Brain microvascular endothelial cell (primary cell): ENCODE data around the gene CADM1.

Source experiments
- DNase-seq: peaks from one replicate; pipeline ENCODE4 v3.0.0-alpha.2; 2020
- H3K27ac ChIP-seq: fragments of 250-450 bp; sonication (Bioruptor Pico); 2 replicates; pipeline ENCODE4 v1.5.1; 2020; ENCODE audit warnings: mild to moderate bottlenecking, moderate library complexity
- H3K27me3 ChIP-seq: fragments of 250-450 bp; sonication (Bioruptor Pico); replicated peaks from 2 replicates; pipeline ENCODE4 v1.5.1; 2020; ENCODE audit warnings: mild to moderate bottlenecking
- H3K36me3 ChIP-seq: fragments of 250-450 bp; sonication (Bioruptor Pico); replicated peaks from 2 replicates; pipeline ENCODE4 v1.5.1; 2020; ENCODE audit warnings: mild to moderate bottlenecking
- H3K4me3 ChIP-seq: 2 replicates; pipeline ENCODE4 v1.5.1; 2011; ENCODE audit warnings: low read depth, mild to moderate bottlenecking, control low read depth, low read length, moderate library complexity
- in situ Hi-C: cut with HindIII; loops from 2 replicates; pipeline ENCODE4 v1.10.0; 2017; ENCODE audit warnings: low sequenced_read_pairs, low pct_ligation_motif_present
- TF ChIP-seq, protein P1 (sequence below): IDR thresholded peaks from 2 replicates; pipeline ENCODE4 v1.5.1; 2011; ENCODE audit warnings: low read depth, mild to moderate bottlenecking, moderate library complexity, low read length, control low read depth, inconsistent platforms; ENCODE audit errors: missing control alignments

Gene CADM1

DNA sequence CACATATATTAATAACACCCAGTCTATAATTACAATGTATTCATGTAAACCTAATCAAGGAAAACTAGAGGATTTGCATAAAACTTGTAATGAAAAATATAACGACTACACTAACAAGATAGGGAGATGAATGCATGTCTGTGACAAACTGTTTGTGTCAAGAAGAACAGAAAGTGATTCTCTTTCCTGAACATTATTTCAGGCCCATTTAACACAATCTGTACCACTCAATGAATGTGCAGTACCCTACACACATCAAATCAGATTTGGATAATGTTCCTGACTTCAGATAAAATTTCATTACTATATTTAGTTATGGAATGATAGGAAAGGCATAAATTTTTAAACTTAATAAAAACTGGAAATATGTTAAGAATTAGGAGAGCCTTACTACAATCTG, 93.1 kb downstream of the CADM1 start:
- no peak overlapping the region for H3K27ac ChIP-seq
- DNase-seq: no peak
- no peak overlapping the region for H3K4me3 ChIP-seq
- in situ Hi-C loops: no loop called here
- H3K27me3 ChIP-seq: no peaks in the 10 kb centered on the region
- TF ChIP-seq, protein P1, sequence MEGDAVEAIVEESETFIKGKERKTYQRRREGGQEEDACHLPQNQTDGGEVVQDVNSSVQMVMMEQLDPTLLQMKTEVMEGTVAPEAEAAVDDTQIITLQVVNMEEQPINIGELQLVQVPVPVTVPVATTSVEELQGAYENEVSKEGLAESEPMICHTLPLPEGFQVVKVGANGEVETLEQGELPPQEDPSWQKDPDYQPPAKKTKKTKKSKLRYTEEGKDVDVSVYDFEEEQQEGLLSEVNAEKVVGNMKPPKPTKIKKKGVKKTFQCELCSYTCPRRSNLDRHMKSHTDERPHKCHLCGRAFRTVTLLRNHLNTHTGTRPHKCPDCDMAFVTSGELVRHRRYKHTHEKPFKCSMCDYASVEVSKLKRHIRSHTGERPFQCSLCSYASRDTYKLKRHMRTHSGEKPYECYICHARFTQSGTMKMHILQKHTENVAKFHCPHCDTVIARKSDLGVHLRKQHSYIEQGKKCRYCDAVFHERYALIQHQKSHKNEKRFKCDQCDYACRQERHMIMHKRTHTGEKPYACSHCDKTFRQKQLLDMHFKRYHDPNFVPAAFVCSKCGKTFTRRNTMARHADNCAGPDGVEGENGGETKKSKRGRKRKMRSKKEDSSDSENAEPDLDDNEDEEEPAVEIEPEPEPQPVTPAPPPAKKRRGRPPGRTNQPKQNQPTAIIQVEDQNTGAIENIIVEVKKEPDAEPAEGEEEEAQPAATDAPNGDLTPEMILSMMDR: no peak
- no peaks in the 10 kb centered on the region for H3K36me3 ChIP-seq

DNA sequence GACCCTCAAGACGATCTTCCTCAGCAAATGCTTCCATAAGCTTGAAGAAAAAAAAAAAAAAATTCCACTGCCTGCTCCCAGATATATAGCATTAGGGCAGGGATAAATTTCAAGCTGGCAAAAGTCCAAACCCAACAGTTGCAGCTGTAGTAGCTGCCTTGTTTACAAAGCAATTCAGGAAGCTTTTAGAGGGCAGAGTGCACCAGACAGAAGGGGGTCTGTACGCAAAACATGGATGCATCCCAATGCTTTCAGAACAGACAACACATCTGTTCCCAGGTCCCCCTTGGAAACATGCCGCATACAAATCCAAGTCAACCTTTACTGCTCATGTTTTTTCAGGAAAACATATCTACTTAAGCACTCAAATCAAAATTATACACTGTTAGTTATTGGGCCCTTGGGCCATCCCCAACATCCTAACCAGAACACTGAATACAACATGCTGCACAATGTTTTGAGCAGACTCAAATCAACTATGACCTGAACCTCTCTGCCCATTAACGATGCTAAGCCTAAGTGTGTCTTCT, 94.5 kb downstream of the CADM1 start:
- Histone ChIP-seq H3K27me3 (no peaks in the 10 kb centered on the region), H3K27ac (no peak overlapping the region), H3K36me3 (no peaks in the 10 kb centered on the region), H3K4me3 (no peak overlapping the region)
- TF ChIP-seq, protein P1: no peak
- in situ Hi-C loops: no loop called here
- DNase-seq: no peak

DNA sequence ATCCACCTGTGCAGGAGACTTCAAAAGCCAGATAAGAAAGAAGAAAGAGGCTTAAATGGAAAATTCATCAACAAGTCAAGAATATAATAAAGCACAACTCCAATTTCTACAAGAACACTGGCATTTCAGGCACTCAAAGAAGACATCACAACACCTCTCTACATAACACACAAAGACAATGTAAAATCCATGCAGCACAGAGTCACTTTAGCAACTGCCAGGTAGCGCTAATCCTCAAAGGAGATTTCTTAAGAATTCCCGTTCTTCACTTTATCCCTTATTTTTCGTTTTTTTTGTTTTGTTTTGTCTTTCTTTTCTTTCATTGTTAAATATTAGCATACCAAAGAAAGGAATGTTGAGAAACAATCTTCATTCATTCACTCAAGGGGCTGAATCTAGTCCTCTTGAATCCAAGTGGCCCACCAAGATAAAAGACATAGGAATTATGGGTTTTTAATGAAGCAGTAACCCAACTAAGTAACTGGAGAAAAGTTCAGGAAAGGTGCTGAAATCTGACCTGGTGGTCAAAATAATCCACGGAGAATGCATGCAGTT, 95.0 kb downstream of the CADM1 start:
- Histone ChIP-seq H3K27me3 (no peaks in the 10 kb centered on the region), H3K36me3 (no peaks in the 10 kb centered on the region), H3K4me3 (no peak overlapping the region), H3K27ac (no peak overlapping the region)
- TF ChIP-seq, protein P1: no peak
- in situ Hi-C loops: no loop called here
- DNase-seq: no peak

DNA sequence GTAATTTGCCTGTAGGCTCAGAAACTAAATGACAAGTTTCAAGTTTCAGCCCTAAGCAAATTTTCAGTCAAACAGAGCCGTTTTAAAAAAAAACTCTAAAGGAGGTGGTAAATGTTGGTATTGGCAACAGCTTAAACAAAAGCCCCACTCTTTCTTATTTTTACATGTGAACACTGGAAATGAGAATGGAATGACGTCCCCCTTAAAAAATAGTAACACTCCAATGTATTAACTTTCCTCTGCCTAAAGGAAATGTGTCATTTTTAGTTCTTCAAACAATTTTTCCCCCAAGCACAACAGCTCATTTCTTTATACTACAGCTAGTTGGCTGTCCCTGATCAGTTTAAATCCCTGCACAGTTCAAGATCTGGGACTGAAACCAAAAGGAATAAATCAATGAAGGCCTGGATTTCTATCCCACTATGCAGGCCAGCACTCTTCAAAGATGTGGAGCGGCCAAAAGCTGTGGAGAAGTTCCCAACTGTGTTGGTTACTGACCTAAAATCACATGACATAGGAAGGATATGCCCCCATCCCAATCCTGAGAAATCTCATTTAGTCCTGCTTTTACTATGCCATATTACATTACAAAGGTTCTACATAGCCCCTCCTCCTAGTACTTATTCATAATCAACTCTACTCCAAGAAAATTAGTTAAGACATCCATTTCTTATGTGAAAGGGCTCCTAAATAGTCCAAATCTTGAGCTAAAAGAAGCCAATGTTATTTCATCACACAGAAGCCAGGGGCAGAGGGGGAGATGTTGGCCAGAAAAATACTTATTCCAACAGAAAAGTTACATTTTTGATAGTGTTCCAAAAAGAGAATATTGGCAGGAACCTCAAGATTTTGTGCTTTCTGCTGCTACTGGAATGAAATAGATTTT, 95.9 kb downstream of the CADM1 start:
- TF ChIP-seq, protein P1: no peak
- in situ Hi-C loops: no loop called here
- H3K4me3 ChIP-seq: no peak overlapping the region

DNA sequence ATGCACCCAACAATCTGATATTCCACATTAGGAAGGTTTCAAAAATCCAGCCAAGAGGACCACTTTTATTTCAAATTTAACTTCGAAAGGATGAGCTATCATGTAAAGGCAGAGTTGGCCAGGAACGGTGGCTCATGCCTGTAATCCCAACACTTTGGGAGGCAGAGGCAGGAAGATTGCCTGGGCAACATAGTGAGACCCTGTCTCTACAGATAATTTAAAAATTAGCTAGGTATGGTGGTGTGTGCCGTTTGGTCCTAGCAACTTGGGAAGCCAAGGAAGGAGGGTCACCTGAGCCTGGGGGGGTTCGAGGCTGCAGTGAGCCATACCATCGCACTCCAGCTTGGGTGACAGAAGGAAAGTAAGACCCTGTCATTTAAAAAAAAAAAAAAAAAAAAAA, 96.7 kb downstream of the CADM1 start:
- no peaks in the 10 kb centered on the region for H3K27me3 ChIP-seq
- no peak overlapping the region for H3K4me3 ChIP-seq
- H3K27ac ChIP-seq: no peak overlapping the region
- H3K36me3 ChIP-seq: no peaks in the 10 kb centered on the region
- TF ChIP-seq, protein P1: no peak
- in situ Hi-C loops: no loop called here
- no peak for DNase-seq

More for the DNA sequence above, 95.9 kb downstream of the CADM1 start:
- Histone ChIP-seq H3K36me3 (no peaks in the 10 kb centered on the region), H3K27me3 (no peaks in the 10 kb centered on the region), H3K27ac (no peak overlapping the region)
- DNase-seq: no peak
